NCI-H82 treated with DMSO at 0.1 percent for 48 hours (cell line): Measurements from ENCODE around the gene SNX15.

Source experiments
- DNase-seq: peaks from one replicate; lab custom pipeline; 2025; ENCODE audit not compliant: unreplicated experiment; lab: John Stamatoyannopoulos, UW

Gene SNX15

GRCh38 chr11:65055538-65055937 lies 28.3 kb downstream of the SNX15 start:
- DNase-seq = no peak

- DNase-seq = no peak
Measured at GRCh38 chr11:65056999-65057398, 29.8 kb downstream of the SNX15 start.

- no peak for DNase-seq
Measured at GRCh38 chr11:65057526-65057925, 30.3 kb downstream of the SNX15 start.

GRCh38 chr11:65058012-65058411 lies 30.8 kb downstream of the SNX15 start:
- DNase-seq = no peak

GRCh38 chr11:65058419-65059054 lies 31.3 kb downstream of the SNX15 start, which contains the start of gene NAALADL1:
Gene NAALADL1 (minus strand): TSS chr11:65058553. CDS start chr11:65058521, 32 bp downstream.
- no peak for DNase-seq

- DNase-seq = no peak
Measured at GRCh38 chr11:65059523-65059922, 32.3 kb downstream of the SNX15 start.

GRCh38 chr11:65059959-65060824 lies 33.0 kb downstream of the SNX15 start:
- DNase-seq = no peak

- no peak for DNase-seq
Measured at GRCh38 chr11:65060913-65061408, 33.7 kb downstream of the SNX15 start.

GRCh38 chr11:65063532-65063931 lies 36.3 kb downstream of the SNX15 start:
- DNase-seq = no peak

- DNase-seq = no peak
Measured at GRCh38 chr11:65064847-65065240, 37.6 kb downstream of the SNX15 start.

- DNase-seq = no peak
Measured at GRCh38 chr11:65065851-65066250, 38.6 kb downstream of the SNX15 start.

- DNase-seq = no peak
Measured at GRCh38 chr11:65066315-65066714, 39.1 kb downstream of the SNX15 start.

GRCh38 chr11:65066805-65067291 lies 39.6 kb downstream of the SNX15 start:
- DNase-seq = no peak

- no peak for DNase-seq
Measured at GRCh38 chr11:65067446-65067845, 40.2 kb downstream of the SNX15 start.

GRCh38 chr11:65069217-65069616 lies 42.0 kb downstream of the SNX15 start:
- DNase-seq = no peak

GRCh38 chr11:65071907-65072630 lies 44.8 kb downstream of the SNX15 start:
- DNase-seq = no peak

GRCh38 chr11:65072631-65072966 lies 45.4 kb downstream of the SNX15 start:
- DNase-seq = no peak

GRCh38 chr11:65077451-65077850 lies 50.2 kb downstream of the SNX15 start:
- peak; percentile 6 for DNase-seq

GRCh38 chr11:65078151-65078550 lies 50.9 kb downstream of the SNX15 start:
- peak; percentile 5 for DNase-seq

GRCh38 chr11:65078786-65079342 lies 51.6 kb downstream of the SNX15 start:
- no peak for DNase-seq
